Thoracic aorta (tissue), 2 donors: ENCODE results near the gene GPR107. TPM values are rescaled to one million over a fixed set of nuclear protein-coding genes. Genes with fewer than 3 reads are reported as not detected.

Source experiments
- ATAC-seq: fragments of 150-250 bp; one replicate; pipeline ENCODE4 v1.8.0; 2017; ENCODE audit warnings: low read depth; ENCODE audit not compliant: insufficient number of reproducible peaks, low FRiP score
- DNase-seq: peaks from one replicate; pipeline ENCODE4 v3.0.0-alpha.2; 2020; ENCODE audit warnings: low spot score
- H3K27ac ChIP-seq, 2 donors: fragments of 200-600 bp; sonication (generic); 1 replicate in 1 of 2; 2 replicates in 1 of 2; pipeline ENCODE4 v1.5.1; 2016; ENCODE audit warnings: mild to moderate bottlenecking in 2 of 2, moderate library complexity in 2 of 2
- H3K27me3 ChIP-seq: fragments of 200-600 bp; sonication (generic); replicated peaks from 2 replicates; pipeline ENCODE4 v1.6.0; 2016; ENCODE audit warnings: mild to moderate bottlenecking; ENCODE audit not compliant: insufficient read depth
- H3K36me3 ChIP-seq: fragments of 200-600 bp; sonication (generic); one replicate; pipeline ENCODE4 v1.5.1; 2016
- H3K4me1 ChIP-seq, 2 donors: fragments of 200-600 bp; sonication (generic); 1 replicate in 1 of 2; 2 replicates in 1 of 2; pipeline versions ENCODE4 v1.5.1 to v1.6.0; 2016; ENCODE audit warnings: low read depth in 2 of 2, mild to moderate bottlenecking in 1 of 2; ENCODE audit not compliant: control insufficient read depth in 1 of 2
- H3K4me3 ChIP-seq: fragments of 200-600 bp; sonication (generic); 2 replicates; pipeline ENCODE4 v1.5.1; 2016; ENCODE audit warnings: mild to moderate bottlenecking
- H3K9me3 ChIP-seq: fragments of 200-600 bp; sonication (generic); 2 replicates; pipeline ENCODE4 v1.5.1; 2016
- CTCF ChIP-seq: fragments of 200-600 bp; sonication (generic); IDR thresholded peaks from one replicate; pipeline ENCODE4 v1.5.1; 2019; ENCODE audit warnings: antibody characterized with exemption
- total RNA-seq, 2 donors: library from RNA; depleted of rRNA; stranded (reverse); fragments of >200 nt; gene quantifications; one replicate each; pipeline versions ENCODE4 v1.1.0 to v1.2.3, GENCODE V29; 2016

GPR107 gene
- total RNA-seq, 2 donors from 2014 or later, result 47.5 to 51.9 TPM

- Histone ChIP-seq H3K4me3 (peak overlapping the region; percentile 80), H3K36me3 (no peaks in the 10 kb centered on the region), H3K27ac (peak overlapping the region in 1 of 2 donors; percentile 55), H3K4me1 (peaks cover 11 to 37% of the 10 kb centered on the region in 2 donors), H3K9me3 (no peaks in the 10 kb centered on the region), H3K27me3 (no peaks in the 10 kb centered on the region)
- no peak for TF ChIP-seq CTCF
- no peak for DNase-seq
- ATAC-seq, result no peak
These were observed 117.8 kb downstream of the GPR107 start for GRCh38 chr9:130171226-130172148.

- ATAC-seq, result no peak
- peak within 1 kb of the TSS; percentile 90 for H3K4me3 ChIP-seq
- no peak for DNase-seq
- peak within 1 kb of the TSS; percentile 95 to 96 for H3K27ac ChIP-seq
- no peaks in the 10 kb centered on the region for H3K36me3 ChIP-seq
- H3K27me3 ChIP-seq, result no peaks in the 10 kb centered on the region
- H3K9me3 ChIP-seq, result no peaks in the 10 kb centered on the region
- no peak for TF ChIP-seq CTCF
- peaks cover 11 to 45% of the 10 kb centered on the region in 2 donors for H3K4me1 ChIP-seq
These were observed 118.6 kb downstream of the GPR107 start, which contains the start of gene NCS1 for GRCh38 chr9:130172161-130172857. Gene NCS1 (plus strand): TSS chr9:130172404. CDS start chr9:130172664, 260 bp downstream.

- H3K4me1 ChIP-seq, result peaks cover 17 to 53% of the 10 kb centered on the region in 2 donors
These were observed 119.4 kb downstream of the GPR107 start for GRCh38 chr9:130172858-130173665.

GRCh38 chr9:130173666-130173983 is 119.9 kb downstream of the GPR107 start:
- Histone ChIP-seq H3K27ac (peak overlapping the region; percentile 95 to 96), H3K36me3 (no peaks in the 10 kb centered on the region), H3K4me1 (peaks cover 21 to 58% of the 10 kb centered on the region in 2 donors), H3K27me3 (no peaks in the 10 kb centered on the region), H3K9me3 (no peaks in the 10 kb centered on the region), H3K4me3 (peak overlapping the region; percentile 90)
- no peak for TF ChIP-seq CTCF
- no peak for ATAC-seq
- no peak for DNase-seq

More at GRCh38 chr9:130172858-130173665, 119.4 kb downstream of the GPR107 start:
- no peaks in the 10 kb centered on the region for H3K36me3 ChIP-seq
- DNase-seq, result no peak
- peak overlapping the region; percentile 95 to 96 for H3K27ac ChIP-seq
- no peaks in the 10 kb centered on the region for H3K9me3 ChIP-seq
- H3K27me3 ChIP-seq, result no peaks in the 10 kb centered on the region
- H3K4me3 ChIP-seq, result peak overlapping the region; percentile 90
- no peak for TF ChIP-seq CTCF
- ATAC-seq, result no peak
